GM21737 (cell line): ENCODE results near the gene AGBL4.

Experiments
- ATAC-seq: cut with Tn5 transposase; IDR thresholded peaks from one replicate; pipeline ENCODE4 v1.9.1; 2021; ENCODE audit warnings: mild to moderate bottlenecking, moderate library complexity; ENCODE audit not compliant: unreplicated experiment

The AGBL4 gene

DNA sequence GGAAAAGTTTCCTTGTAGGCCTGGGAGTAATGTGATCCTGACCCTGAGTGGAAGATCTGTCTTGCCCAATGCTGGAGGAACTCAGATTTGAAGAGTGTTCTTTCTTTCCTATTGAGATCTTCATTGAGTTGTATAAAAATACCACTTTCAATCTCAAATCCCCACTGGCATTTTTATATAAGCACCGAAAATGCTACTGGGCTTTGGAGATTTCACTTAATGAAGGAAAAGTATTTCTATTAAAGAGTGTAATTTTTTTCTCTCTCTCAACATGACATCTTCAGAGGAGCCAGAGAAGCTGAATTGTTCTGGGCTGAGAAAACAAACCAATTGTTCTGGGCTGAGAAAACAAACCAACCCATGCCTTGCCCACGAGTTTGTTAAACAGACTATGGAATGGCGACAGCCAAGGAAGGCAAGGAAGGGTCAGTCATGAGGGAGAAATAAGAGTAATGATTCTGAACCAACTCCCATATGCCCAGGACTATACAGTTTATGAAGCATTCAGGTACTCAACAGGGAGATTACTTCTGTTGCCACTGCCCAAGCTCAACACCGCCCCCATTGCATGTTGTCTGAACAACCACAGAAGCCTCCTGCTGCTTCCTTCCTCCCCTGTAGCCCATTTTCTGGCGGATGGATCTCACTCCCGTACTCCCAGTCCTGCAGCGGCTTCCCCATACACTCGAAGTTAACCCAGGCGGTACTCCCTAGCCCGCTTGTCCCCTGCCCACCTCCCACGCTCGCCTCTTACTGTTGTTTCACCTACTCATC, 1350.2 kb downstream of the AGBL4 start:
- no peak for ATAC-seq

DNA sequence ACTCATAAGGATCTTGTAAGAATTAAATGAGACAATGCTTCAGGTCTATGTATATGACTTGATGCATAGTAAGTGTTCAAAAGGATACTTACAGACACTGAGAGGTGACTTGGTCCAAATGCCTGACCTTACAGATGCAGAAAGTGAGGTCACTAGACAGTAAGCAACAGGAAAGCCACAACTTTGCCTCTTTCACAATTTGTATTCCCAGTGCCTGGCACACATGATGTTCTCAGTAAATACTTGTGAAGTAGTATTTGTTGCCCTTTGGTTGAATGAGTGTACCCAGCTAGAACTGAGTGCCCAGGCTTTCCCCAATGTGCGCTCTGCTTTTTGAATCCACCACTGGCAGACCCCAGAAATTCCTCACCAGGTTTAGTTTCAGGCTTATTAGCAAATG, 1352.2 kb downstream of the AGBL4 start:
- no peak for ATAC-seq

DNA sequence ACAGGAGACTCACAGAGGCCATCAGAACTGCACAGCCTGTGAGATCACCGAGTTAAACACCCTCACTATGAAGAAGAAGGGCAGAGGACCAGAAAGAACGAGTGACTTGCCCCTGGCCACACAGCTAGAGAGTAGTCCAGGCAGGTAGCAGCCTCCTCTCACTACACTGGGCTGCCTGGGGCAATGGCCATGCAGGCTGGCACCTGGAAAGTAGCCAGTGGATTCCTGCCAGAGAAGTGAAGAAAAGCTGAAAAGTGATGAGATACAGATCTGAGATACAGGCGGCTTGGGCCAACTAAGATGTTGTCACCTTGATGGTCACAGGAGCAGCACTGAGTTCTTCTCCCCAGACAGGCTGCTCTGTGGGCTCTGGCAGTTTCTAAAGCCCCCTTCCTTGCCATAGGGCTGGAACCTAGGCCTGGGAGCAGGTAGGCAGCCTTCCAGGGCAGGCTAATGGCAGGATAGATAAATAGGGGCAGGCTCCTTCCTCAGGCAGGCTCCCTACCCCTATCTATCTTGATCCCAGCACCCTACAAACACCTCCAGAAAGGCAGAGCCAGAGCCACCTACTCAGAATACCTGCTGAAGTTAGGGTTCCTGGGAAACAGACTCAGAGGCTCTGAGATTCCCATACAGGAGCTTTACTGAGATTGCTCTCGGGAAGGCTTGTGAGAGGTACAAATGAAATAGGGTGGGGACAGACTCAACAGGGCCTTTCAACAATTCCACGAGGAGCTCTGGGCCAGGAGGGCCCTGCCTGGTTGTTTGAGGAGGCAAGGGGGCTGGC, 1353.3 kb downstream of the AGBL4 start:
- no peak for ATAC-seq

DNA sequence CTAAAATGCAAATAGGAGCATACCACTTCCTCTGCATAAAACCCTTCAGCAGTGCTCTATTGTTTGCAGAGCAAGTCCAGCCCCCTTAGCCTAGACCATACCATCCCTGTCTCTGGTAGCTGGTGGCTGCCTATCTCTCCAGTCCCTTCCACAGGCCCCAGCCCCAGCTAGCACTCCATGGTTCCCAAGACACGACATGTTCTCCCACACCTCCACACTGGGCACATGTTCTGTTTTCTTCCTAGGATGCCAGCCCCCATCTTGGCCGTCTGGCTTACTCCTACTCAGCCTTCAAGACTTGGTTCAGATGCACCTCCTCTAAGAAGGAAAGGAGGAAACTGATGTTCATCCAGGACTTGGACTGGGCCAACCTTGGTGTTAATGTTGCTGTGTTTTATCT, 1355.4 kb downstream of the AGBL4 start:
- ATAC-seq = no peak

GRCh38 chr1:48667782-48668181, 1356.0 kb downstream of the AGBL4 start:
- no peak for ATAC-seq

DNA sequence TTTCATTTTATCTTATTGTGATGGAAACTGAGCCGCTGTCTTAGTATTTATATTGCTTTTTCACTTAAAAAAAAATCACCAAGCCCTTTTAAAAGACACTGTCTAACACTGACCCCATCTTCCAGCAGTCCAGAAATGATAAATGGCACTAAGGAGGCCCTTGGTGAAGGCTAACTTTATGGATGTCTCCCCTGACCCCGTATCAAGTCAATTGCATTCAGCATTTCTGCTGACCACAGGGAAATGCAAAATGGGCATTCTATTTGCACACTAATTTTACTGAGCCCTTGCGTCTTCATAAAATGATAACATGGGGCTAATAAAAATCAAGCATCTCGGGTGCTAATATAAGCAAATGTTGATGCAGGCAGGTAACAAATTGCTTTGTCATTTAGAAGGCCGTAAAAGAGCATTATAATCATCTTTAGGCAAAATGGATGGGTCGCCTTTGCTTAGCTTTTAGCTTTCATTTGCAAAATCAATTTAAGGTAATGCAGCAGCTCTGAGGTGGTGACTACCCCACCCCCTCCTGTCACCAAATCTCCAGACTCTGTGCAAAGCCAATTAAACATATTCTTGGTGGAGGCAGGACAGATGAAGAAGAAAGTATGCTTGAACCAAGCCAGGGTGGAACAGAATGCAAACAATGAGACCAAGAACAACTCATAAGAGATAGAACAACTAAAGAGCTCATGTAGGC, 1357.9 kb downstream of the AGBL4 start:
- no peak for ATAC-seq

GRCh38 chr1:48661726-48662463, 1361.9 kb downstream of the AGBL4 start:
- no peak for ATAC-seq

DNA sequence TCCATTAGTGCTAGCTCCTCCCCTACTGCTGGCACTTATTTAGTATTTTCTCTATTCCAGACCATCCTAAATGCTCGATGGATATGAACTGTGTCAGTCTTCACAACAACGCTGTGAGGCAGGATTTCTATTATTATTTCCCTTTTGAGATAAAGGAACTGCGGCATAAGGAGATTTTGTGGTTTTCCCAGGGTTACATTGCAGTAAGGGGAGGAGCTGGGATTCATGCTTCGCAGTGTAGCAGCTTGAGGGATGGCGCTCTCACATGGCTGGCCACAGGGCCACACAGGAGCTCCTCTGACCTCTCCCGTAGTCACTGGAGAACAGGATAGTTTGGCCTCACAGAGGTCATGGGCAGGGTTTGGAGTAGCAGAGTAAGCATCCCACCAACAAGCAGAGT, 1364.0 kb downstream of the AGBL4 start:
- ATAC-seq = no peak

GRCh38 chr1:48657413-48657812, 1366.3 kb downstream of the AGBL4 start:
- no peak for ATAC-seq

- no peak for ATAC-seq
Measured at GRCh38 chr1:48654606-48655210, 1369.0 kb downstream of the AGBL4 start.

DNA sequence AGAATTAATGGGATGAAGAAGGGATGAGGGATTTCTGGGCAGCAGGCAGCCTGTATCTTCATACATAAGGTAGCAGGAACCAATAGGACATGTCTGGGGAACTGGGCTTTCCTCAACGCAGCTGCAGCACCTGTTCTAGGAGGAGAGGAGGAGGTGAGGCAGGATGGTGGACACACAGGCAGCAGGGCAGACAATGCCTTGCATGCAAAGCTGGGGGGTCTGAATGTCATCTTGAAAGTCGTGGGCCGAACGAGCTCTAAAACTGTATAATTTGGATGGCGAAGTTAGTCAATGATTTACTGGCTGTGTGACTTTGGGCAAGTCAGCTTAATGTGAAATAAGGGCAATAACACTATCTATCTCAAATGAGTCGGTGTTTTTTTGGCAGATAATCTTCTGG, 1371.4 kb downstream of the AGBL4 start:
- no peak for ATAC-seq

DNA sequence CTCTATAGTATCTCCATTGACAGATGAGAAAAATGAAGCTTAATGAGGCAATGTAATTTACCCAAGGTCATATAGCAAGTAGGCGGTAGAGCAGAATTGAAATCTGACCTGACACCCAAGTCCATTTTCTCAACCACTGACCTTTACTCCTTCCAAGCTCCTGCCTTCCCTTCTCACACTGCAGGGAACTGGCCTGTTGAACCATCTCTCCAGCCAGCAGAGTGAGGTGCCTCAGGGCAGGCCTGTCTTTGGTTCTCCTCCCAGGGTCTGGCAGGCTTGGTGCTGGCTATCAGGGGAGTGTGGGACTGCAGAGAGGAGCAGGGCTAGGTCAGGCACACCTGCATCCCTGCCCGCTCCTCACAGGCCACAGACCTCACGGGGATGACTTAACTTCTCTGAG, 1373.9 kb downstream of the AGBL4 start:
- ATAC-seq = no peak

DNA sequence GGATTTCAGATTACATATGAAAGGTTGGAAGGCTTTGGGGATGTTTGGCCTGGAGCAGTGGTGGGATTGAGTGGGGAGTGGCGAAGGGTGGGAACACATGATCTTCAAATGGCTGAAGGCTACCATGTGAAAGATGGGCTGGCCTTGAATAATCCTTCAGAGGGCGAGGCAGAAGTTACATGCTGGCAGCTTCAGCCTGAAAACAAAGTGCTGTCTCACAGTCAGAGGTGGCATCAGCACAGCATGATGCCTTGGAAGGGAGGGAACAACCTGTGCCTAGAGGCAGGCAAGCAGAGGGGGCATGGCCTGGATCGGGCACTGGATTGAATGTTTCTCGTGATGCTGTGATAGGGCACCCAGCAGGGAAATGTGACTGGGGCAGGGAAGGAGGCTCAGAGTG, 1377.9 kb downstream of the AGBL4 start:
- ATAC-seq = no peak

DNA sequence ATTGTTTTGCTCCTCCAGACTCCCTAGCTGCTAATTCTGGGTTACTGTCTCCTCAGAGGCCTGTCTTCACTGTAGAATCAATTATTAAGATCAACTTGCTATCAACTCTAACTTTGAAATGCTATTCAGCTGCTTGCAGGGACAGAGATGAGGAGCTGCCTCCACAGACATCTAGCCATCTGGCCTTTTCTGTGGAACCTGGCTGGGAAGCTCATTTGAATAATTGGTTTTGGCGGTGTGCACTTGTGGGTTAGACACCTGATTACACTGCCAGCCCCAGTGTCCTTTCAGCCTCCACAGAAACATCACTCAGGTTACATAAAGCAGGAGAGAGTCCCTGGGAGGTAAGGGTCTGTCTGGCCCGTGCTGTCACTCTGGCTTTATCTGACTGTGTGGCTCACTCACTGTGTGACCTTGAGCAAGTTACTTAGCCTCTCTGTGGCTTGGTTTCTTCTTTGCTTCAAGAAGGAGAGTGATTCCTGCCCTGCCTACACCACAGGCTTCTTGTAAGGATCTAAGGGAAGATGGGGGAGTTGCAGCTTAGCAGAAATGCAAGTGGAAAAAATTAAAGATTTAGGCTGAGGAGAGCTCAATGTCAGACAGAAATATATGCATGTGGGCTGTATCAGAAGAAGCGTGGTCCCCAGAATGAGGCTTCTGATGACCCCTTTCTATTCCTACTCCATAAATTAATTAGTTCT, 1378.7 kb downstream of the AGBL4 start:
- ATAC-seq = no peak

- ATAC-seq = no peak
Measured at GRCh38 chr1:48644190-48644900, 1379.4 kb downstream of the AGBL4 start.

- ATAC-seq = no peak
Measured at GRCh38 chr1:48643193-48643592, 1380.6 kb downstream of the AGBL4 start.

GRCh38 chr1:48640836-48641492, 1382.8 kb downstream of the AGBL4 start:
- ATAC-seq = no peak

DNA sequence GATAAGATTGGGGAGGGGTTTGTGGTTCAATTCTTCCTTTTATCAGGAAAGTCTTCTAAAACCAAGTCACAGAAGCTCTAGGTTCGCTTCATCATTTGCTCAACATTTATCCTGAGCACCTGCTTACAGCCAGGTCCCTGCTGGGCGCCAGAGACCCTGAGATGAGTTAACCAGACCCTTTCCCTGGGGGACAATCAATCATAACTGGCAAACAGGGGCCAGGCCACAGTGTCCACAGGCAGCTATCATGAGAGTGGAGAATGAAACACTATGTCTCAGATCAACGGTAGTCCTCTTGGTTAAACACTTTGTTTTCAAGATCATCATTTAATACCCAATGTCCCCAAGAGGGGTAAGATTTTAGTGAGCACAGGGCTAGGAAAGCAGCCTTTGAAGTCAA, 1393.9 kb downstream of the AGBL4 start:
- ATAC-seq = no peak

DNA sequence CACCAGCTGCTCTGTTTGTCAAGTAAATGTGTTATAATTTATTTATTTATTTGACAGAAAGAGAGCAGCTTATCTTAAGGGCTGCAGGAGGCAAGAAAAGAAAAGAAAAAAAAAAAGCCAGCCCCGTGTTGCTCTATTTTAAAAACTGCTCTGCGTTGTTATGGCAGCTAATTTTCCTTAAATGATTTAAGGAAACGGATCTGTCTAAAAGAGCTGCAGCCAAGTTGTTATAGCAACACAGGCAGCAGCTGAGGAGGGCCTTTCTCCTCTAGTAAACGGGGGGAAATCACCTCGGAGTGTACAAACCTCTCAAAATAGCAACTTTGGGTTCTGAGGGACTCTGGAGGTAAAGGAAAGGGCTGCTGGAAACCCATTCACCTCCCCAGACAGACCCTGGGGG, 1396.3 kb downstream of the AGBL4 start:
- ATAC-seq = no peak
